GF-D8 (cell line): ENCODE measurements around the gene LRG1.

Experiments used
- DNase-seq: peaks from one replicate; lab custom pipeline; 2025; lab: John Stamatoyannopoulos, UW

Gene LRG1

GRCh38 chr19:4511300-4512054 is 28.4 kb downstream of the LRG1 start:
- no peak for DNase-seq

GRCh38 chr19:4510435-4511255 is 29.2 kb downstream of the LRG1 start:
- no peak for DNase-seq

- no peak for DNase-seq
These were observed 31.1 kb downstream of the LRG1 start for GRCh38 chr19:4508698-4509097.

GRCh38 chr19:4507804-4508203 is 32.0 kb downstream of the LRG1 start:
- DNase-seq, result no peak

GRCh38 chr19:4507150-4507452 is 32.7 kb downstream of the LRG1 start:
- no peak for DNase-seq

GRCh38 chr19:4506449-4507149 is 33.2 kb downstream of the LRG1 start:
- DNase-seq, result no peak

DNA sequence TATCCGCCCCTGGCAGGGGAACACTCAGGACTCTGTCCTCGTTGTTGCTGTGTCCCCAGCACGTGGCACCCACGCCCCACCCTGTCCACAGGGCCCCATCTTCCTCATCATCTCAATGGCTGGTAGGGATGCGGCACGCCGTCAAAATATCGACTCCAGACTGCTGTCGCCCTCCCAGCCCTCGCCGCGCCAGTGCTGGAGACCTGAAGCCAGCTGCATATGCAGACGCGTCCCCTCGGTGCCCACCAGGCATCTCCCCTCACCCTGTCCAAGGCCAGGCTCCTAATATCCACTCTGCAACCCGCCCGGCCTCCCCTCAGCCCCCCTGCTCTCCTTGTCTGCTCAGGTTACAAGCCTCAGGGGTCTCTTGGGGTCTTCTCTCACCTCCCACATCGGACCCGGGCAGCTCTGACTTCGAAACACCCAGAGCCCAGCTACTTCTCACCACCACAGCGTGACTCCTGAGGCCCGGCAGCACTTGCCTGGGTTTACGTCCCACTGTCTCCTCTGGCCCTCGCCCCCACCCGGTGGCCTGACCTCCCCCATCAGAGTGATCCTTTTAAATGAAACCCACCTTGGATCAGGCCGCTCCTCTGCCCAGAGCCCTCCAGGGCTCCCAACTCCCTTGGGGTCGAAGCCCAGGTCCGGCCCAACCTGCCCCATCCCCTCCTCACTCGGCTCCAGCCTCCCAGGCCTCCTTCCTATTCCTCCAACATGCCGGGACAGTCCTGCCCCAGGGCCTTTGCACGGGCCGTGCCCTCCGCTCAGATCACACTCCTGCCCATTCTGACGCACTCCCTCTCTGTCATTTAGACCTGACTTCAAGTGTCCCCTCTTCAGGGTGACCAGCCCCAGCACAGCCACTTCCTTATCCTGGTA is 34.0 kb downstream of the LRG1 start:
- no peak for DNase-seq

- DNase-seq, result no peak
These were observed 34.8 kb downstream of the LRG1 start for GRCh38 chr19:4504891-4505569.

GRCh38 chr19:4504297-4504701 is 35.5 kb downstream of the LRG1 start:
- no peak for DNase-seq

DNA sequence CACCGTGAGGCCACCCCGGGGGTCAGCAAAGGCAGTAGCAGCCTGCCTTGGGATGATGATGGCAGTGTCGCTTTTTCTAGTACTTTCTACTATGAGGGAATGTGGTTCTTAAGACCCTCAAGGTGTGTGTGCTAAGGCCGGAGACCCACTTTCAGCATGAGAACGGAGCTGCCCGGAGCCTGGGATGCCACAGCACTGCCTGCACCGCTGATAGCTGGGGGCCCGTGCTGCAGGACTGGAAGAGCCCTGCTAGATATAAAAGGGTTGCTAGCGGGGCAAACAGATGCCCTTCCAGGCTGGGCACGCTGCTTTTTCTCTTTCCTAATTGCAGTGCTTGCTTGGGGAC is 36.0 kb downstream of the LRG1 start:
- DNase-seq, result no peak

DNA sequence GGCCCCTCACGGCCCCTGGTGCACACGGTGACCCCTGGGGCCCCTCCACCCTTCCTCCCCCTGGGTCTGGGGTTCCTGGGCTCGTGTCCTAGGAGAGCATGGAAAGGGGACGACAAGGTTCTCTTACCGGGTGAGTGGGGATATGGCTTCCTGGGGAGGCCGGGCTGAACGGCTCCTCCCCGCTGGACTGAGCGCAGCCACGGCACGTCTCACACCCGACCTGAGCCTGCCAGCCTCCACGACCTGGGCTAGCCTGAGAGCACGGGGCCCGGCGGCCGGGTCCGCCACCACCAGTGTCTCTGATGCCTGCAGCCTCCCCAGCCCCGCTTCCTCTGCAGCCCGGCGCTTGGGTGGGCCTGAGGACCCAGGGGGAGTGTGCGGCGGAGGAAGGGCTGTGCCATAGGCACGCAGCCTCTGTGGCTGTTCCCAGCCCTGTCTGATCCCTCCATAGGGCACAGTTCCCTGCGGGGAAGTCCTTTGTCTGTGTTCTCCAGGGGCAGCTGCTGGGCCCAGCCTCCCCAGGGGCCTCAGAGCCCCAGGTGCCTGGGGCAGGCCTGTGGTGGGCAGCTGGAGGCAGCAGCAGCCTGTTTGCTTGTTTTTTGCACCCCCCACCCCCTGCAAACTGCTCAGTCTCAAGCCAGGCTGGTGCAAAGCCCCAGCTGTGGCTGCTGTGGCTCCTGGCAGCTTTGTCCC is 36.6 kb downstream of the LRG1 start:
- no peak for DNase-seq

- no peak for DNase-seq
These were observed 37.3 kb downstream of the LRG1 start for GRCh38 chr19:4502282-4503131.

GRCh38 chr19:4501691-4502090 is 38.1 kb downstream of the LRG1 start:
- no peak for DNase-seq

- no peak for DNase-seq
These were observed 38.8 kb downstream of the LRG1 start for GRCh38 chr19:4500841-4501591.

DNA sequence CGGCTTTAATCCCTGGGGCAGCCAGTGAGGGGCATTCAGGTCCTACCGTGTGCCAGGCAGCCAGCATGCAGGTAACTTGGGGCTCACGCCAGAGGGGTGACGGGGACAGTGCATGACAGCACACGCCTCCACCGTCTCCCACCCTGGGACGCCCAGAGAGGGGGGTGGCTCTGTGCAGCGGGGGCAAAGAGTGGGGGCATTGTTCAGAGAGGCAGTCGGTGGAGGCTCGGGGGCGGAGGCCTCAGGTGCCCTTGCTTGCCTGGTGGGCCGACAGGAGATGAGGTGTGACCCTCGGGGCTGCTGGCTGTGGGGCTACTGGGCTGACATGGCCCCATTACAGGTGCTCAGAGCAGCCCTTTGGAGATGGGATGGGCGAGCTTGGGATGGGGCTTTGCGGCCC is 40.0 kb downstream of the LRG1 start:
- no peak for DNase-seq

GRCh38 chr19:4499318-4499717 is 40.5 kb downstream of the LRG1 start:
- DNase-seq, result no peak

DNA sequence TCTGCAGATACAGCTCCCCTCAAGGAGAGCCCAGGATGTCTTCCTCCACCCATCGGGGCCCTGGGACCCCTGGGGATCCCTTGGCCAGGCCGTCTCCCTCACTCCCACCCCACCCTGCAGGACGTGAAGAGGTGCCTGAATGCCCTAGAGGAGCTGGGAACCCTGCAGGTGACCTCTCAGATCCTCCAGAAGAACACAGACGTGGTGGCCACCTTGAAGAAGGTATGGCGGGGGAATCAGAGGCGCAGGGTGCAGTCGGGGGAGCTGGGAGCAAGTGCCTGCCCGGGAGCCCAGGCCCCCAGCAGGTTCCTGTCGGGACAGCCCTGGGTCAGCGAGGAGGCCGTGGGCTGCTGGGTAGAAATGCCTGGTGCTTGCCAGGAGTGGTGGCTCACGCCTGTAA is 41.1 kb downstream of the LRG1 start:
- DNase-seq, result no peak

DNA sequence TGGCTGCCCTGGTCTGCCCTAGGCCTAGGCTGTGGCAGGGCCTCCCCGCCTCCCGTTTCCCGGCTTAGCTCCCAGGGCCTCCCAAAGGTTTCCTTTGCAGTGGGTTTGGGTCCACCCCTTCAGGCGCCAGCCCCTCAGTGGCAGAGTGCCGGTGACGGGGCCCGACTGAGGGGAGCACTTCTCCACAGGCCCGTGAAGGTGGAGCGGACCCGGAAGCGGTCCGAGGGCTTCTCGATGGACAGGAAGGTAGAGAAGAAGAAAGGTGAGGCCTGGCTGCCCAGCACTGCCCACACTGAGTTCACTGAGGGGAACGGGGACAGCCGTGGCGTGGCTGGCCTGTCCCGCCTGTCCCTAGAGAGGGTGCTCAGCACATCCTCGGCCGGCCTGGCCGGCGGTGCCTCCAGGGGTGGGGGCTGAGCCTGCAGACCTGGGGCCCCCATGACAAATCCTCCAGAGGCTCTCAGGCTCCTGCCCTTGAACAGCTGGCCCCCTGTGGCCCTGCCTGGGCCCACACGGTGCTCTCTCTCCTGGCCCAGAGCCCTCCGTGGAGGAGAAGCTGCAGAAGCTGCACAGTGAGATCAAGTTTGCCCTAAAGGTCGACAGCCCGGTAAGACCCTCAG is 42.0 kb downstream of the LRG1 start:
- no peak for DNase-seq

DNA sequence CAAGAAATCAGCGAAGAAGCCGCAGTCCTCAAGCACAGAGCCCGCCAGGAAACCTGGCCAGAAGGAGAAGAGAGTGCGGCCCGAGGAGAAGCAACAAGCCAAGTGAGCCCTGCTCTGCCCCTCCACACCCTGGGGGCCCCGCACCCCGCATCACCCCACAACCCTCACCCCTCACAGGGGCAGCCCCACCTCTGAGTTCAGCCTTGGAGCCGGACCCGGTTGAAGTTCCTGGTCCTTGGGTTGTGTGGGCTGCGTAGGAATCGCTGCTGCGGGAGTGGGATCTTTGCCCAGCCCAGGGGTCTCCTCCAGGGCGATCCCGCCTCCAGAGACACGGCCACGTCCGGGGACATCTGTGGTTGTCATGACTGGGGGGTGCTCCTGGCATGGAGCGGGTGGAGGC is 43.5 kb downstream of the LRG1 start:
- no peak for DNase-seq
